Left ventricle myocardium inferior (tissue), 1 donor: ENCODE results near the gene NAIF1. TPM values are rescaled to one million over a fixed set of nuclear protein-coding genes. Genes with fewer than 3 reads are reported as not detected.
"Not testable (repeated sequence)": the region's sequence is repeated elsewhere in the genome, so short reads cannot be mapped to it uniquely, and the experiment has no call there.

Source experiments
- DNase-seq: peaks from one replicate; pipeline ENCODE4 v3.0.0-alpha.2; 2020
- H3K27ac ChIP-seq: fragments of 200-600 bp; replicated peaks from 2 replicates; pipeline ENCODE4 v1.8.0; 2021
- H3K27me3 ChIP-seq: fragments of 200-600 bp; 2 replicates; pipeline ENCODE4 v1.8.0; 2021; ENCODE audit warnings: low read depth
- H3K36me3 ChIP-seq: fragments of 200-600 bp; 2 replicates; pipeline ENCODE4 v1.8.0; 2021
- H3K4me1 ChIP-seq: fragments of 200-600 bp; 2 replicates; pipeline ENCODE4 v1.8.0; 2021
- H3K4me3 ChIP-seq: fragments of 200-600 bp; 2 replicates; pipeline ENCODE4 v1.8.0; 2021; ENCODE audit warnings: mild to moderate bottlenecking, moderate library complexity
- H3K9me3 ChIP-seq: fragments of 200-600 bp; replicated peaks from 2 replicates; pipeline ENCODE4 v1.8.0; 2021
- intact Hi-C: fragments of 100-400 bp; cut with micrococcal nuclease; formaldehyde crosslinking; loops from one replicate; pipeline ENCODE4 v1.11.0; 2022
- total RNA-seq: library from RNA; stranded (reverse); fragmentation: NEBNext Ultra II Directional; extraction: Animal tissue kit (Norgen Biotek cat#: 25700); gene quantifications from one replicate; pipeline ENCODE4 v1.2.1, GENCODE V29; 2021
- TF ChIP-seq, protein P1 (sequence below): fragments of 200-600 bp; IDR thresholded peaks from 2 replicates; pipeline ENCODE4 v1.8.0; 2021; ENCODE audit warnings: antibody characterized with exemption, mild to moderate bottlenecking, borderline replicate concordance
- donor health status: DM: no; HTN: yes; CAD: no; lungs with severe emphysema.

The NAIF1 gene
- total RNA-seq, 1 donor from 2014 or later, result 7.9 TPM

DNA sequence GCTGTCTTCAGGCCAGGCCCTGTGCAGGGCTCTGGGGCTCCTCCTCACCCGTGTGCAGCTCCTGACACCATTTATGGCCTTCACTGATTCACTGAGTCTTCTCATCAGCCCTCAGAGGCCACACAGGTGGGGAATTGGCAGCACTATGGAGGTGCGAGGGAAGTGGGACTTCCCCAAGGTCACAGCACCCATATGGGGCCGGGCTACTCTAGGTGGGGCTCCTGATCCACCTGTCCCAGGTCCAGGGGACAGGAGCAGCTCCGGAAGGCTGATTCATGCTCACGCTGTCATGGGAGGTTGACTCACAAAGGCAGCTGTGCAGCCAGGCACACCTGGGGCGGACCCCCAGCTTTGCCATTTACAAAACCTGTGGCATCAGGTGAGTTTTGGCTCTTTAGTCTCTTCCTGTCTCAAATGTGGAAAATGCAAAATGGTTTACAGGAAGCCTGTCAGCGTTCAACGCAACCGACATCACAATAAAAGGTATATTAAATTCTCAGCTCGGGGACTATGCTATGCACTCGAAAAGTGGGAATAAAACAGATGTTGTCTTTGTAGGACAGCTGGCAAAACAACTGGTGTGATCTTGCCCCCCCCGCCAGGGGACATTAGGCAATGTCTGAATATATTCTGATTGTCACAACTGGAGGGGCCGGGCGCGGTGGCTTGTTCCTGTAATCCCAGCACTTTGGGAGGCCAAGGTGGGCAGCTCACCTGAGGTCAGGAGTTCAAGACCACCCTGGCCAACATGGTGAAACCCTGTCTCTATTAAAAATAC is 15.0 kb downstream of the NAIF1 start:
- Histone ChIP-seq H3K9me3 (no peaks in the 10 kb centered on the region), H3K4me3 (no peak overlapping the region), H3K27me3 (no peaks in the 10 kb centered on the region), H3K36me3 (no peaks in the 10 kb centered on the region), H3K4me1 (peaks cover 15% of the 10 kb centered on the region), H3K27ac (no peak overlapping the region)
- no peak for DNase-seq
- intact Hi-C loops, result no loop called here
- TF ChIP-seq, protein P1, sequence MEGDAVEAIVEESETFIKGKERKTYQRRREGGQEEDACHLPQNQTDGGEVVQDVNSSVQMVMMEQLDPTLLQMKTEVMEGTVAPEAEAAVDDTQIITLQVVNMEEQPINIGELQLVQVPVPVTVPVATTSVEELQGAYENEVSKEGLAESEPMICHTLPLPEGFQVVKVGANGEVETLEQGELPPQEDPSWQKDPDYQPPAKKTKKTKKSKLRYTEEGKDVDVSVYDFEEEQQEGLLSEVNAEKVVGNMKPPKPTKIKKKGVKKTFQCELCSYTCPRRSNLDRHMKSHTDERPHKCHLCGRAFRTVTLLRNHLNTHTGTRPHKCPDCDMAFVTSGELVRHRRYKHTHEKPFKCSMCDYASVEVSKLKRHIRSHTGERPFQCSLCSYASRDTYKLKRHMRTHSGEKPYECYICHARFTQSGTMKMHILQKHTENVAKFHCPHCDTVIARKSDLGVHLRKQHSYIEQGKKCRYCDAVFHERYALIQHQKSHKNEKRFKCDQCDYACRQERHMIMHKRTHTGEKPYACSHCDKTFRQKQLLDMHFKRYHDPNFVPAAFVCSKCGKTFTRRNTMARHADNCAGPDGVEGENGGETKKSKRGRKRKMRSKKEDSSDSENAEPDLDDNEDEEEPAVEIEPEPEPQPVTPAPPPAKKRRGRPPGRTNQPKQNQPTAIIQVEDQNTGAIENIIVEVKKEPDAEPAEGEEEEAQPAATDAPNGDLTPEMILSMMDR, result no peak

DNA sequence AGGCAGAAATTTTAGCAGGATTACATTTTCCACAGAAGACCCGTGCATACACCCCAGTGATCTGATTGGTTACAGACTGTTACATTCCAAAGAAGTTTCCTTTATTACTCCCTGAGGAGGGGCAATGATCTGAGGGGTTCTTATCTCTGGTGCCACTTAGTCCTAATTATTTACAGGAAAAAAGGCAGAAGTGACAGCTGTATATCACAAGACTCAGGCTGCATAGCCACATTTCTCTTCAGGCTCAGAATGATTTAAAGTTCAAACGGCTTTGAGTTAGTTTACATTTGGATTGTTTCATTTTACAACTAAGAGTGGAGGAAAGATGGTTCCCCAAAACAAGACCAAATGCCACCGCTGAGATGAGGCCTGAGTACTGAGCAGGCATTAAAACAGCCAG is 17.3 kb downstream of the NAIF1 start:
- Histone ChIP-seq H3K4me1 (no peaks in the 10 kb centered on the region), H3K27me3 (no peaks in the 10 kb centered on the region), H3K36me3 (no peaks in the 10 kb centered on the region), H3K9me3 (no peaks in the 10 kb centered on the region), H3K27ac (no peak overlapping the region), H3K4me3 (no peak overlapping the region)
- no peak for DNase-seq
- intact Hi-C loops, result no loop called here
- TF ChIP-seq, protein P1, result no peak

DNA sequence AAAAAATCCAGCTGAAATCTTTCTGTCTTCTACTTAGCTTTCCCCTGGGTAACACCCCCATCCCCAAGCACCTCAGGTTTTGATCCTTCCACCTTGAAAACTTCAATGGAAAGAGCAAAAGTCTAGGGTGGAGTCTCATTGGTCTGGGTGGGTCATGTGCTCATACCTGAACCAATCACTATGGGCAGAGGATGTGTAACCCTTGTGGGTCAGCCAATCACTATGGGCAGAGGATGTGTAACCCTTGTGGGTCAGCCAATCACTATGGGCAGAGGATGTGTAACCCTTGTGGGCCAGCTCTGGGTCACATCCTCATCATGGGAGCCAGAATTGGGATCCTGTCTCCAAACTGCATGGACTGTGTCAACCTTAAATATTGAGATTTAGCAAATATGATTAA is 18.5 kb downstream of the NAIF1 start:
- TF ChIP-seq, protein P1, result no peak
- Histone ChIP-seq H3K27ac (no peak overlapping the region), H3K36me3 (no peaks in the 10 kb centered on the region), H3K4me3 (no peak overlapping the region), H3K27me3 (no peaks in the 10 kb centered on the region), H3K4me1 (no peaks in the 10 kb centered on the region), H3K9me3 (no peaks in the 10 kb centered on the region)
- intact Hi-C loops, result no loop called here
- DNase-seq, result no peak

GRCh38 chr9:128047231-128047630 is 19.9 kb downstream of the NAIF1 start:
- TF ChIP-seq, protein P1, result no peak
- no peaks in the 10 kb centered on the region for H3K4me1 ChIP-seq
- intact Hi-C loops, result no loop called here
- DNase-seq, result no peak
- H3K9me3 ChIP-seq, result no peaks in the 10 kb centered on the region
- no peak overlapping the region for H3K27ac ChIP-seq
- H3K36me3 ChIP-seq, result no peaks in the 10 kb centered on the region
- no peak overlapping the region for H3K4me3 ChIP-seq
- no peaks in the 10 kb centered on the region for H3K27me3 ChIP-seq

DNA sequence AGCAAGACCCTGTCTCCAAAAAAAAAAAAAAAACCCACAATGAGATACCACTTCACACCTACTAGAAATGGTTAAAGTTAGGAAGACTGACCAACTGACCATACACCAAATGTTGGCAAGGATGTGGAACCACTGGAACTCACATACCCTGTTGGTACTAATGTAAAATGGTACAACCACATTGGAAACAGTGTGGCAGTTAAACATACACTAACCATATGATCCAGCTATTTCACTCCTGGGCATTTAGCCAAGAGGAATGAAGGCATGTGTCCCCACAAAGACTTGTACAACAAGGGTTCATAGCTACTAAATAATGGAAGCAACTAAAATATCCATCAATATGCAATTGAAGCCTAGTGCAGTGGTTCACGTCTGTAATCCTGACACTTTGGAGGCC is 21.3 kb downstream of the NAIF1 start:
- H3K36me3 ChIP-seq, result no peaks in the 10 kb centered on the region
- no peak for DNase-seq
- intact Hi-C loops, result no loop called here
- no peak overlapping the region for H3K27ac ChIP-seq
- H3K9me3 ChIP-seq, result no peaks in the 10 kb centered on the region
- H3K4me1 ChIP-seq, result no peaks in the 10 kb centered on the region
- TF ChIP-seq, protein P1, result no peak
- no peak overlapping the region for H3K4me3 ChIP-seq
- no peaks in the 10 kb centered on the region for H3K27me3 ChIP-seq

DNA sequence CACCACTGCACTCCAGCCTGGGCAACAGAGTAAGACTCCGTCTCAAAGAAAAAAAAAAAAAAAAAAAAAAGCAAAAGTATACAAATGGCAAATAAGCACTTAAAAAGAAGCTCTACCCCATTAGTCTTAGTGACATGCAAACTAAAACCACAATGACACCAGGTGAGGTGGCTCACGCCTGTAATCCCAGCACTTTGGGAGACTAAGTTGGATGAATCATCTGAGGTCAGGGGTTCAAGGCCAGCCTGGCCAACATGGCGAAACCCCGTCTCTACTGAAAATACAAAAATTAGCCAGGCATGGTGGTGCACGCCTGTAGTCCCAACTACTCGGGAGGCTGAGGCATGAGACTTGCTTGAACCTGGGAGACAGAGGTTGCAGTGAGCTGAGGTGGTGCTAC is 21.7 kb downstream of the NAIF1 start:
- DNase-seq, H3K27ac ChIP-seq, H3K36me3 ChIP-seq, H3K27me3 ChIP-seq, H3K4me1 ChIP-seq, intact Hi-C loops, H3K9me3 ChIP-seq, H3K4me3 ChIP-seq: not testable (repeated sequence)
